ENCODE measurements around the gene UPK3A. TPM values are rescaled to one million over a fixed set of nuclear protein-coding genes. Genes with fewer than 3 reads are reported as not detected.

Gene UPK3A
- total RNA-seq, 1 donor from 2014 or later: 2.0 TPM

- no peak for TF ChIP-seq CTCF (conservative IDR thresholded peaks at IDR 0.05; ENCODE audit: low read depth, low read length)
- no peak for DNase-seq (ENCODE audit: low read depth)
- peak overlapping the region; percentile 71 for H3K4me3 ChIP-seq (ENCODE audit: low read depth, low read length)
Measured at GRCh38 chr22:45238957-45239680, 45.6 kb upstream of the UPK3A start.

GRCh38 chr22:45239681-45240051 lies 45.1 kb upstream of the UPK3A start:
- DNase-seq (ENCODE audit: low read depth): no peak
- H3K4me3 ChIP-seq (ENCODE audit: low read depth, low read length): peak overlapping the region; percentile 71
- TF ChIP-seq CTCF (conservative IDR thresholded peaks at IDR 0.05; ENCODE audit: low read depth, low read length): no peak

GRCh38 chr22:45240104-45240809 lies 44.5 kb upstream of the UPK3A start:
- TF ChIP-seq CTCF (conservative IDR thresholded peaks at IDR 0.05; ENCODE audit: low read depth, low read length): no peak
- no peak for DNase-seq (ENCODE audit: low read depth)
- peak overlapping the region; percentile 71 for H3K4me3 ChIP-seq (ENCODE audit: low read depth, low read length)

- TF ChIP-seq CTCF (conservative IDR thresholded peaks at IDR 0.05; ENCODE audit: low read depth, low read length): no peak
- no peak for DNase-seq (ENCODE audit: low read depth)
- H3K4me3 ChIP-seq (ENCODE audit: low read depth, low read length): peak within 1 kb of the TSS; percentile 71
Measured at GRCh38 chr22:45240810-45241631, 43.7 kb upstream of the UPK3A start, which contains the start of gene KIAA0930. Gene KIAA0930, minus strand, starts transcription at chr22:45240894. Its CDS starts 191 bp downstream, at chr22:45240703.

- peak; percentile 34 for TF ChIP-seq CTCF (conservative IDR thresholded peaks at IDR 0.05; ENCODE audit: low read depth, low read length)
- no peak overlapping the region for H3K4me3 ChIP-seq (ENCODE audit: low read depth, low read length)
- no peak for DNase-seq (ENCODE audit: low read depth)
Measured at GRCh38 chr22:45242778-45243191, 42.0 kb upstream of the UPK3A start.

GRCh38 chr22:45244916-45245315 lies 39.8 kb upstream of the UPK3A start:
- TF ChIP-seq CTCF (conservative IDR thresholded peaks at IDR 0.05; ENCODE audit: low read depth, low read length): no peak
- no peak overlapping the region for H3K4me3 ChIP-seq (ENCODE audit: low read depth, low read length)
- no peak for DNase-seq (ENCODE audit: low read depth)
